ENCODE results near the gene KLHL36. TPM values are rescaled to one million over a fixed set of nuclear protein-coding genes. Genes with fewer than 3 reads are reported as not detected.

The KLHL36 gene
- total RNA-seq, 1 experiment from 2014 or later, result 79.0 TPM

DNA sequence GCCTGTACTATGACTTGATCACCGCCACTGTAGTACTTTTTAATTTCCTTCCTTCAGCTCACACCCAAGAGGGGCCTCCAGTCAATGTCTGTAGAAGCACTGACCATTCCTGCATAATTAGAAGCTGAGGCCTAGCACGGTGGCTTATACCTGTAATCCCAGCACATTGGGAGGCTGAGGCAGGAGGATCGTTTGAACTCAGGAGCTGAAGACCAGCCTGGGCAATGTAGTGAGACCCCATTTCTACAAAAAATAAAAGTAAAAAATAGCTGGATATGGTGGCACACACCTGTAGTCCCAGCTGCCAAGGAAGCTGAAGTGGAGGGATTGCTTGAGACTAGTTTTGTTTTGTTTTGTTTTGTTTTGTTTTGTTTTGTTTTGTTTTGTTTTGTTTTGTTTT is 5.9 kb downstream of the KLHL36 start (continued):
- no peak for TF ChIP-seq ELF1 (IDR thresholded peaks at IDR 0.05; ENCODE audit: borderline replicate concordance, low read depth)
- TF ChIP-seq SRF (IDR thresholded peaks at IDR 0.05; ENCODE audit: low read depth), result no peak

- Histone ChIP-seq H2AFZ (ENCODE audit: low read depth, low read length, poor library complexity, severe bottlenecking) (no peak overlapping the region), H3K4me3 (replicated peaks in 1 of 2; ENCODE audit: low read depth in 1 of 2, low read length in 2 of 2) (no peak overlapping the region), H3K79me2 (ENCODE audit: insufficient read depth, low read length) (peaks cover 4% of the 10 kb centered on the region; the same call in 1 of the 2 replicates), H3K4me2 (ENCODE audit: low read length) (no peak overlapping the region), H3K36me3 (ENCODE audit: control insufficient read depth in 1 of 2, insufficient read depth in 2 of 2, low read length in 2 of 2) (peaks cover 32 to 36% of the 10 kb centered on the region in 2 experiments; a peak in 3 of 4 replicates), H3K9me3 (ENCODE audit: control insufficient read depth in 1 of 2, insufficient read depth in 1 of 2, low read depth in 1 of 2, low read length in 2 of 2) (no peaks in the 10 kb centered on the region), H3K9me2 (ENCODE audit: insufficient read depth) (no peaks in the 10 kb centered on the region), H3K27me3 (ENCODE audit: insufficient read depth, low read length) (no peaks in the 10 kb centered on the region), H3K4me1 (ENCODE audit: control insufficient read depth in 1 of 2, insufficient read depth in 2 of 2, low read length in 2 of 2) (no peaks in the 10 kb centered on the region), H4K20me1 (ENCODE audit: insufficient read depth) (no peaks in the 10 kb centered on the region), H3K9ac (ENCODE audit: low read length) (no peak overlapping the region), H3K27ac (ENCODE audit: low read depth, low read length) (no peak overlapping the region)
- POLR2A ChIA-PET, result no interaction called here
- TF ChIP-seq CEBPB (IDR thresholded peaks at IDR 0.05; ENCODE audit: low read depth), result no peak
- TF ChIP-seq SIN3A (IDR thresholded peaks at IDR 0.05; ENCODE audit: low read depth), result no peak
- TF ChIP-seq POLR2AphosphoS5 (IDR thresholded peaks at IDR 0.05; ENCODE audit: low read depth, low read length), result no peak
- TF ChIP-seq ZNF274 (IDR thresholded peaks at IDR 0.05; ENCODE audit: low read depth, low read length), result no peak
- TF ChIP-seq EZH2phosphoT487 (IDR thresholded peaks at IDR 0.05; ENCODE audit: borderline replicate concordance), result no peak
- TF ChIP-seq EZH2 (IDR thresholded peaks at IDR 0.05), result no peak
- no peak for TF ChIP-seq ELF1 (IDR thresholded peaks at IDR 0.05; ENCODE audit: borderline replicate concordance, low read depth)
- TF ChIP-seq TCF7L2 (IDR thresholded peaks at IDR 0.05; ENCODE audit: borderline replicate concordance, extremely low read depth, insufficient read depth, insufficient read length), result no peak
- TF ChIP-seq RAD21 (IDR thresholded peaks at IDR 0.05; ENCODE audit: low read depth), result no peak
- no peak for TF ChIP-seq SP1 (IDR thresholded peaks at IDR 0.05; ENCODE audit: low read depth)
- no peak for TF ChIP-seq EGR1 (IDR thresholded peaks at IDR 0.05; ENCODE audit: low read depth)
- TF ChIP-seq CBX3 (IDR thresholded peaks at IDR 0.05; ENCODE audit: low read depth), result no peak
- TF ChIP-seq YY1 (IDR thresholded peaks at IDR 0.05; ENCODE audit: extremely low read depth, insufficient replicate concordance, low read depth, low read length), result no peak
- TF ChIP-seq, protein P1, sequence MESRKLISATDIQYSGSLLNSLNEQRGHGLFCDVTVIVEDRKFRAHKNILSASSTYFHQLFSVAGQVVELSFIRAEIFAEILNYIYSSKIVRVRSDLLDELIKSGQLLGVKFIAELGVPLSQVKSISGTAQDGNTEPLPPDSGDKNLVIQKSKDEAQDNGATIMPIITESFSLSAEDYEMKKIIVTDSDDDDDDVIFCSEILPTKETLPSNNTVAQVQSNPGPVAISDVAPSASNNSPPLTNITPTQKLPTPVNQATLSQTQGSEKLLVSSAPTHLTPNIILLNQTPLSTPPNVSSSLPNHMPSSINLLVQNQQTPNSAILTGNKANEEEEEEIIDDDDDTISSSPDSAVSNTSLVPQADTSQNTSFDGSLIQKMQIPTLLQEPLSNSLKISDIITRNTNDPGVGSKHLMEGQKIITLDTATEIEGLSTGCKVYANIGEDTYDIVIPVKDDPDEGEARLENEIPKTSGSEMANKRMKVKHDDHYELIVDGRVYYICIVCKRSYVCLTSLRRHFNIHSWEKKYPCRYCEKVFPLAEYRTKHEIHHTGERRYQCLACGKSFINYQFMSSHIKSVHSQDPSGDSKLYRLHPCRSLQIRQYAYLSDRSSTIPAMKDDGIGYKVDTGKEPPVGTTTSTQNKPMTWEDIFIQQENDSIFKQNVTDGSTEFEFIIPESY (IDR thresholded peaks at IDR 0.05; ENCODE audit: extremely low read depth, insufficient replicate concordance, low read length), result no peak
- no peak for TF ChIP-seq FOSL1 (IDR thresholded peaks at IDR 0.05; ENCODE audit: low read depth)
- TF ChIP-seq POLR2A (IDR thresholded peaks at IDR 0.05; ENCODE audit: borderline replicate concordance, extremely low read depth, insufficient read depth, insufficient read length), result no peak
- TF ChIP-seq, protein P2, sequence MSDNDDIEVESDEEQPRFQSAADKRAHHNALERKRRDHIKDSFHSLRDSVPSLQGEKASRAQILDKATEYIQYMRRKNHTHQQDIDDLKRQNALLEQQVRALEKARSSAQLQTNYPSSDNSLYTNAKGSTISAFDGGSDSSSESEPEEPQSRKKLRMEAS (IDR thresholded peaks at IDR 0.05), result no peak
- TF ChIP-seq, protein P3, sequence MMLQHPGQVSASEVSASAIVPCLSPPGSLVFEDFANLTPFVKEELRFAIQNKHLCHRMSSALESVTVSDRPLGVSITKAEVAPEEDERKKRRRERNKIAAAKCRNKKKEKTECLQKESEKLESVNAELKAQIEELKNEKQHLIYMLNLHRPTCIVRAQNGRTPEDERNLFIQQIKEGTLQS (IDR thresholded peaks at IDR 0.05), result no peak
- no peak for TF ChIP-seq ZFX (IDR thresholded peaks at IDR 0.05)
- RAD21 ChIA-PET (ENCODE audit: low non-redundant PET in 1 of 2, low total read pairs in 2 of 2, uncharacterized antibody in 2 of 2, unreplicated experiment in 2 of 2), result no interaction called here
- intact Hi-C loops (cut with micrococcal nuclease), result no loop called here
- DNase-seq (ENCODE audit: low read depth, low spot score) (no peak), ATAC-seq (no peak)
- CTCF ChIA-PET, result no interaction called here
- no TSS peak for BruUV-seq (replicated peaks)
Measured at GRCh38 chr16:84654998-84655397, 6.7 kb downstream of the KLHL36 start.
